HEK293 (cell line): ENCODE data around the gene CDKAL1.

Source experiments
- CTCF ChIA-PET: fragments of 350-600 bp; formaldehyde crosslinking; extraction: SDS; loops from one replicate; lab custom pipeline; 2021; ENCODE audit warnings: antibody characterized with exemption; lab: Yijun Ruan, JAX
- POLR2A ChIA-PET: fragments of 300-600 bp; formaldehyde crosslinking; extraction: SDS; loops from one replicate; lab custom pipeline; 2020; ENCODE audit warnings: antibody characterized with exemption, inconsistent platforms; lab: Yijun Ruan, JAX
- H3K27ac ChIP-seq: fragments of 200-500 bp; sonication (Bioruptor generic); 2 replicates; pipeline ENCODE4 v1.5.1; 2014; ENCODE audit warnings: low read depth, low read length, control low read depth, inconsistent platforms; ENCODE audit errors: extremely low read depth
- H3K36me3 ChIP-seq, 2 experiments: fragments of 200-500 bp in 1 of 2; sonication (Bioruptor generic) in 1 of 2; 1 replicate in 1 of 2; 2 replicates in 1 of 2; pipeline ENCODE4 v1.5.1; 2014 to 2017; ENCODE audit warnings: inconsistent platforms in 2 of 2, low read length in 2 of 2; ENCODE audit not compliant: control insufficient read depth in 2 of 2, insufficient read depth in 1 of 2
- H3K4me1 ChIP-seq: fragments of 200-500 bp; sonication (Bioruptor generic); 2 replicates; pipeline ENCODE4 v1.5.1; 2014; ENCODE audit warnings: mild to moderate bottlenecking, low read length, inconsistent platforms; ENCODE audit not compliant: control insufficient read depth, insufficient read depth
- H3K4me3 ChIP-seq: 2 replicates; pipeline ENCODE4 v1.5.1; 2011; ENCODE audit warnings: low read depth, mild to moderate bottlenecking, control low read depth, low read length, moderate library complexity
- H3K9me3 ChIP-seq: fragments of 200-500 bp; sonication (Bioruptor generic); 2 replicates; pipeline ENCODE4 v1.5.1; 2014; ENCODE audit warnings: low read depth, low read length, inconsistent platforms; ENCODE audit not compliant: control insufficient read depth, insufficient read depth
- GLIS1 ChIP-seq: fragments of 450-650 bp; formaldehyde crosslinking; IDR thresholded peaks from 2 replicates; pipeline ENCODE4 v1.5.1; 2016; ENCODE audit warnings: missing biosample characterization, missing genetic modification characterization
- KLF1 ChIP-seq: fragments of 450-650 bp; formaldehyde crosslinking; IDR thresholded peaks from 2 replicates; pipeline ENCODE4 v1.5.1; 2016; ENCODE audit warnings: missing biosample characterization, missing genetic modification characterization
- PRDM1 ChIP-seq: fragments of 450-650 bp; formaldehyde crosslinking; IDR thresholded peaks from 2 replicates; pipeline ENCODE4; 2016; ENCODE audit warnings: missing biosample characterization, missing genetic modification characterization
- SP3 ChIP-seq: fragments of 450-650 bp; formaldehyde crosslinking; IDR thresholded peaks from 2 replicates; pipeline ENCODE4 v1.5.1; 2016; ENCODE audit warnings: missing biosample characterization, missing genetic modification characterization
- ZNF121 ChIP-seq: fragments of 450-650 bp; formaldehyde crosslinking; IDR thresholded peaks from 2 replicates; pipeline ENCODE4 v1.5.1; 2016; ENCODE audit warnings: missing biosample characterization, missing genetic modification characterization
- ZNF133 ChIP-seq: fragments of 450-650 bp; formaldehyde crosslinking; IDR thresholded peaks from 2 replicates; pipeline ENCODE4 v1.5.1; 2016; ENCODE audit warnings: missing biosample characterization, missing genetic modification characterization
- ZNF155 ChIP-seq: fragments of 450-650 bp; formaldehyde crosslinking; IDR thresholded peaks from 2 replicates; pipeline ENCODE4 v1.5.1; 2016; ENCODE audit warnings: missing biosample characterization, missing genetic modification characterization
- ZNF175 ChIP-seq: fragments of 450-650 bp; formaldehyde crosslinking; IDR thresholded peaks from 2 replicates; pipeline ENCODE4 v1.5.1; 2016; ENCODE audit warnings: missing biosample characterization, missing genetic modification characterization
- ZNF211 ChIP-seq: fragments of 450-650 bp; formaldehyde crosslinking; IDR thresholded peaks from 2 replicates; pipeline ENCODE4 v1.5.1; 2016; ENCODE audit warnings: low read depth, missing biosample characterization, missing genetic modification characterization
- ZNF280C ChIP-seq: fragments of 450-650 bp; formaldehyde crosslinking; IDR thresholded peaks from 2 replicates; pipeline ENCODE4 v1.5.1; 2016; ENCODE audit warnings: missing biosample characterization, missing genetic modification characterization
- ZNF280D ChIP-seq: fragments of 450-650 bp; formaldehyde crosslinking; IDR thresholded peaks from 2 replicates; pipeline ENCODE4 v1.5.1; 2016; ENCODE audit warnings: missing biosample characterization, missing genetic modification characterization
- ZNF660 ChIP-seq: fragments of 450-650 bp; IDR thresholded peaks from 2 replicates; pipeline ENCODE4 v1.5.1; 2018; ENCODE audit warnings: missing biosample characterization, mild to moderate bottlenecking, missing genetic modification characterization
- ZNF701 ChIP-seq: fragments of 450-650 bp; formaldehyde crosslinking; IDR thresholded peaks from 2 replicates; pipeline ENCODE4 v1.5.1; 2016; ENCODE audit warnings: missing biosample characterization, missing genetic modification characterization
- TF ChIP-seq, protein P1 (sequence below): fragments of 450-650 bp; formaldehyde crosslinking; IDR thresholded peaks from 2 replicates; pipeline ENCODE4 v1.5.1; 2016; ENCODE audit warnings: missing biosample characterization, missing genetic modification characterization, borderline replicate concordance
- TF ChIP-seq, protein P2 (sequence below): fragments of 450-650 bp; formaldehyde crosslinking; IDR thresholded peaks from 2 replicates; pipeline ENCODE4 v1.5.1; 2016; ENCODE audit warnings: missing biosample characterization, missing genetic modification characterization

Gene CDKAL1

DNA sequence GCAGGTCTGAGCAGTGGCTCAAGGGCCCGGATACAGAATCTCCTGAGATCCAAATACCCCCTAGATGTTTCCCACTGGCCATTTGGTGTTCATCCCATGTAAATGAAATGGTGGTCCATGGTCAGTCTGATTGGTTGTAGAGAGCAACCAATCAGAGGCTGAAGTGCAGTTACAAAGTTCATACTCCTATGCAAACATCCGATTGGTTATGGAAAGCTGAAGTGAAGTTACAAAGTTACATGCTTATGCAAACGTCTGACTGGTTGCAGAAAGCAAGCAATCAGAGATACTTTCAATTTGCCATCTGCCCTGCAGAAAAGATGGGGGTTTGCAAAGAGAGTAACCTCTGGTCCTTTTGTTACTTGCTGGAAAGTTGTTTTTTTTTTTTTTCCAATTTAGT is 313.6 kb downstream of the CDKAL1 start (continued):
- TF ChIP-seq, protein P1, sequence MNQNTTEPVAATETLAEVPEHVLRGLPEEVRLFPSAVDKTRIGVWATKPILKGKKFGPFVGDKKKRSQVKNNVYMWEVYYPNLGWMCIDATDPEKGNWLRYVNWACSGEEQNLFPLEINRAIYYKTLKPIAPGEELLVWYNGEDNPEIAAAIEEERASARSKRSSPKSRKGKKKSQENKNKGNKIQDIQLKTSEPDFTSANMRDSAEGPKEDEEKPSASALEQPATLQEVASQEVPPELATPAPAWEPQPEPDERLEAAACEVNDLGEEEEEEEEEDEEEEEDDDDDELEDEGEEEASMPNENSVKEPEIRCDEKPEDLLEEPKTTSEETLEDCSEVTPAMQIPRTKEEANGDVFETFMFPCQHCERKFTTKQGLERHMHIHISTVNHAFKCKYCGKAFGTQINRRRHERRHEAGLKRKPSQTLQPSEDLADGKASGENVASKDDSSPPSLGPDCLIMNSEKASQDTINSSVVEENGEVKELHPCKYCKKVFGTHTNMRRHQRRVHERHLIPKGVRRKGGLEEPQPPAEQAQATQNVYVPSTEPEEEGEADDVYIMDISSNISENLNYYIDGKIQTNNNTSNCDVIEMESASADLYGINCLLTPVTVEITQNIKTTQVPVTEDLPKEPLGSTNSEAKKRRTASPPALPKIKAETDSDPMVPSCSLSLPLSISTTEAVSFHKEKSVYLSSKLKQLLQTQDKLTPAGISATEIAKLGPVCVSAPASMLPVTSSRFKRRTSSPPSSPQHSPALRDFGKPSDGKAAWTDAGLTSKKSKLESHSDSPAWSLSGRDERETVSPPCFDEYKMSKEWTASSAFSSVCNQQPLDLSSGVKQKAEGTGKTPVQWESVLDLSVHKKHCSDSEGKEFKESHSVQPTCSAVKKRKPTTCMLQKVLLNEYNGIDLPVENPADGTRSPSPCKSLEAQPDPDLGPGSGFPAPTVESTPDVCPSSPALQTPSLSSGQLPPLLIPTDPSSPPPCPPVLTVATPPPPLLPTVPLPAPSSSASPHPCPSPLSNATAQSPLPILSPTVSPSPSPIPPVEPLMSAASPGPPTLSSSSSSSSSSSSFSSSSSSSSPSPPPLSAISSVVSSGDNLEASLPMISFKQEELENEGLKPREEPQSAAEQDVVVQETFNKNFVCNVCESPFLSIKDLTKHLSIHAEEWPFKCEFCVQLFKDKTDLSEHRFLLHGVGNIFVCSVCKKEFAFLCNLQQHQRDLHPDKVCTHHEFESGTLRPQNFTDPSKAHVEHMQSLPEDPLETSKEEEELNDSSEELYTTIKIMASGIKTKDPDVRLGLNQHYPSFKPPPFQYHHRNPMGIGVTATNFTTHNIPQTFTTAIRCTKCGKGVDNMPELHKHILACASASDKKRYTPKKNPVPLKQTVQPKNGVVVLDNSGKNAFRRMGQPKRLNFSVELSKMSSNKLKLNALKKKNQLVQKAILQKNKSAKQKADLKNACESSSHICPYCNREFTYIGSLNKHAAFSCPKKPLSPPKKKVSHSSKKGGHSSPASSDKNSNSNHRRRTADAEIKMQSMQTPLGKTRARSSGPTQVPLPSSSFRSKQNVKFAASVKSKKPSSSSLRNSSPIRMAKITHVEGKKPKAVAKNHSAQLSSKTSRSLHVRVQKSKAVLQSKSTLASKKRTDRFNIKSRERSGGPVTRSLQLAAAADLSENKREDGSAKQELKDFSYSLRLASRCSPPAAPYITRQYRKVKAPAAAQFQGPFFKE (tag by site-specific recombination): no peak
- no peak for TF ChIP-seq PRDM1 (tag by site-specific recombination)
- no peak for TF ChIP-seq ZNF660
- no peak for TF ChIP-seq ZNF280C (tag by site-specific recombination)
- TF ChIP-seq ZNF280D (tag by site-specific recombination): no peak
- TF ChIP-seq KLF1 (tag by site-specific recombination): no peak
- TF ChIP-seq, protein P2, sequence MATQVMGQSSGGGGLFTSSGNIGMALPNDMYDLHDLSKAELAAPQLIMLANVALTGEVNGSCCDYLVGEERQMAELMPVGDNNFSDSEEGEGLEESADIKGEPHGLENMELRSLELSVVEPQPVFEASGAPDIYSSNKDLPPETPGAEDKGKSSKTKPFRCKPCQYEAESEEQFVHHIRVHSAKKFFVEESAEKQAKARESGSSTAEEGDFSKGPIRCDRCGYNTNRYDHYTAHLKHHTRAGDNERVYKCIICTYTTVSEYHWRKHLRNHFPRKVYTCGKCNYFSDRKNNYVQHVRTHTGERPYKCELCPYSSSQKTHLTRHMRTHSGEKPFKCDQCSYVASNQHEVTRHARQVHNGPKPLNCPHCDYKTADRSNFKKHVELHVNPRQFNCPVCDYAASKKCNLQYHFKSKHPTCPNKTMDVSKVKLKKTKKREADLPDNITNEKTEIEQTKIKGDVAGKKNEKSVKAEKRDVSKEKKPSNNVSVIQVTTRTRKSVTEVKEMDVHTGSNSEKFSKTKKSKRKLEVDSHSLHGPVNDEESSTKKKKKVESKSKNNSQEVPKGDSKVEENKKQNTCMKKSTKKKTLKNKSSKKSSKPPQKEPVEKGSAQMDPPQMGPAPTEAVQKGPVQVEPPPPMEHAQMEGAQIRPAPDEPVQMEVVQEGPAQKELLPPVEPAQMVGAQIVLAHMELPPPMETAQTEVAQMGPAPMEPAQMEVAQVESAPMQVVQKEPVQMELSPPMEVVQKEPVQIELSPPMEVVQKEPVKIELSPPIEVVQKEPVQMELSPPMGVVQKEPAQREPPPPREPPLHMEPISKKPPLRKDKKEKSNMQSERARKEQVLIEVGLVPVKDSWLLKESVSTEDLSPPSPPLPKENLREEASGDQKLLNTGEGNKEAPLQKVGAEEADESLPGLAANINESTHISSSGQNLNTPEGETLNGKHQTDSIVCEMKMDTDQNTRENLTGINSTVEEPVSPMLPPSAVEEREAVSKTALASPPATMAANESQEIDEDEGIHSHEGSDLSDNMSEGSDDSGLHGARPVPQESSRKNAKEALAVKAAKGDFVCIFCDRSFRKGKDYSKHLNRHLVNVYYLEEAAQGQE (tag by site-specific recombination): no peak

- Histone ChIP-seq H3K36me3 (no peaks in the 10 kb centered on the region), H3K4me1 (peaks cover 4% of the 10 kb centered on the region; the same call in 1 of the 2 replicates), H3K27ac (no peak overlapping the region), H3K4me3 (no peak overlapping the region), H3K9me3 (no peaks in the 10 kb centered on the region)
- no peak for TF ChIP-seq ZNF133 (tag by site-specific recombination)
- TF ChIP-seq SP3 (tag by site-specific recombination): no peak
- no peak for TF ChIP-seq GLIS1 (tag by site-specific recombination)
- TF ChIP-seq ZNF211: no peak
- no peak for TF ChIP-seq ZNF121
- TF ChIP-seq ZNF175 (tag by site-specific recombination): no peak
- TF ChIP-seq ZNF701 (tag by site-specific recombination): no peak
- no peak for TF ChIP-seq ZNF155 (tag by site-specific recombination)
- ChIA-PET POLR2A (no interaction called here), CTCF (interaction anchor here (0.6 kb wide), 3 partner anchors 213 to 352 kb away, joined by 3 to 4 read pairs (median 3); no protein-coding TSS in a partner anchor)
Observed at GRCh38 chr6:20850686-20851416, 316.6 kb downstream of the CDKAL1 start.
